Astrocyte (in vitro differentiated cells and primary cell): ENCODE results near the gene AMZ1. TPM values are rescaled to one million over a fixed set of nuclear protein-coding genes. Genes with fewer than 3 reads are reported as not detected.
A peak's percentile ranks its signal among the peaks of the same experiment; 100 is the strongest.

ENCODE experiments used
- DNase-seq: peaks from one replicate; pipeline ENCODE4 v3.0.0-alpha.2; 2010; ENCODE audit warnings: low read depth
- FAIRE-seq: peaks from 2 replicates; lab custom pipeline; 2011; peaks lifted over from hg19 to GRCh38; lab: Jason Lieb, UNC
- H2AFZ ChIP-seq: 2 replicates; pipeline ENCODE4 v1.6.0; 2012; ENCODE audit warnings: low read depth, low read length, inconsistent platforms
- H3K27ac ChIP-seq: 2 replicates; pipeline ENCODE4 v1.5.1; 2011; ENCODE audit warnings: low read depth, low read length, inconsistent platforms
- H3K27me3 ChIP-seq: 2 replicates; pipeline ENCODE4 v1.6.0; 2011; ENCODE audit warnings: low read length, inconsistent platforms; ENCODE audit not compliant: insufficient read depth
- H3K36me3 ChIP-seq: 2 replicates; pipeline ENCODE4 v1.5.1; 2011; ENCODE audit warnings: low read length, inconsistent platforms; ENCODE audit not compliant: insufficient read depth
- H3K4me1 ChIP-seq: 2 replicates; pipeline ENCODE4 v1.5.1; 2011; ENCODE audit warnings: low read length, inconsistent platforms; ENCODE audit not compliant: insufficient read depth
- H3K4me2 ChIP-seq: 2 replicates; pipeline ENCODE4 v1.6.0; 2012; ENCODE audit warnings: low read length, inconsistent platforms
- H3K4me3 ChIP-seq: 2 replicates; pipeline ENCODE4 v1.5.1; 2011; ENCODE audit warnings: low read depth, mild to moderate bottlenecking, low read length, inconsistent platforms; ENCODE audit not compliant: insufficient read depth
- H3K79me2 ChIP-seq: 2 replicates; pipeline ENCODE4 v1.6.0; 2012; ENCODE audit warnings: mild to moderate bottlenecking, low read length, inconsistent platforms; ENCODE audit not compliant: insufficient read depth
- H3K9ac ChIP-seq: 2 replicates; pipeline ENCODE4 v1.6.0; 2012; ENCODE audit warnings: mild to moderate bottlenecking, low read length, inconsistent platforms
- H3K9me3 ChIP-seq: 2 replicates; pipeline ENCODE4 v1.5.1; 2012; ENCODE audit warnings: low read depth, mild to moderate bottlenecking, low read length, inconsistent platforms; ENCODE audit not compliant: insufficient read depth
- H4K20me1 ChIP-seq: 2 replicates; pipeline ENCODE4 v1.6.0; 2012; ENCODE audit warnings: low read length, inconsistent platforms; ENCODE audit not compliant: insufficient read depth
- H3K27ac Mint-ChIP-seq: one replicate; pipeline ENCODE4 v1.8.0; 2021; ENCODE audit warnings: mild to moderate bottlenecking, mixed read lengths; ENCODE audit not compliant: unreplicated experiment
- H3K27me3 Mint-ChIP-seq: one replicate; pipeline ENCODE4 v1.8.0; 2021; ENCODE audit warnings: low read depth, mixed read lengths; ENCODE audit not compliant: unreplicated experiment
- H3K36me3 Mint-ChIP-seq: one replicate; pipeline ENCODE4 v1.8.0; 2021; ENCODE audit warnings: low read depth, mixed read lengths; ENCODE audit not compliant: unreplicated experiment
- H3K4me1 Mint-ChIP-seq: one replicate; pipeline ENCODE4 v1.8.0; 2021; ENCODE audit warnings: low read depth, mixed read lengths; ENCODE audit not compliant: unreplicated experiment
- H3K4me3 Mint-ChIP-seq: one replicate; pipeline ENCODE4 v1.8.0; 2021; ENCODE audit warnings: mild to moderate bottlenecking, moderate library complexity, mixed read lengths; ENCODE audit not compliant: unreplicated experiment
- H3K9me3 Mint-ChIP-seq: one replicate; pipeline ENCODE4 v1.8.0; 2021; ENCODE audit warnings: mild to moderate bottlenecking, mixed read lengths; ENCODE audit not compliant: unreplicated experiment
- CTCF ChIP-seq: IDR thresholded peaks from 2 replicates; pipeline ENCODE4 v1.5.1; 2011; ENCODE audit warnings: low read depth, mild to moderate bottlenecking, inconsistent platforms, low read length, moderate library complexity; ENCODE audit not compliant: insufficient read depth
- EZH2 ChIP-seq: IDR thresholded peaks from 2 replicates; pipeline ENCODE4 v1.6.1; 2012; ENCODE audit warnings: mild to moderate bottlenecking, low read length, inconsistent platforms; ENCODE audit not compliant: insufficient read depth
- total RNA-seq: library from RNA; stranded (reverse); gene quantifications from 2 replicates; pipeline ENCODE4 v1.2.1, GENCODE V29; 2021

The AMZ1 gene
- total RNA-seq, 1 donor from 2014 or later, result 3.4 TPM

- no peak overlapping the region for H3K27ac Mint-ChIP-seq
- Histone ChIP-seq H3K4me3 (no peak overlapping the region), H2AFZ (no peak overlapping the region), H3K27me3 (no peaks in the 10 kb centered on the region), H3K9me3 (no peaks in the 10 kb centered on the region), H3K36me3 (peaks cover 13% of the 10 kb centered on the region), H4K20me1 (peaks cover 27% of the 10 kb centered on the region), H3K79me2 (peaks cover 17% of the 10 kb centered on the region), H3K27ac (no peak overlapping the region), H3K4me1 (peaks cover 15% of the 10 kb centered on the region), H3K4me2 (peak overlapping the region; percentile 60), H3K9ac (peak overlapping the region; percentile 25)
- H3K27me3 Mint-ChIP-seq, result no peaks in the 10 kb centered on the region
- peaks cover 2% of the 10 kb centered on the region for H3K9me3 Mint-ChIP-seq
- peaks cover 43% of the 10 kb centered on the region for H3K36me3 Mint-ChIP-seq
- H3K4me1 Mint-ChIP-seq, result peaks cover 2% of the 10 kb centered on the region
- H3K4me3 Mint-ChIP-seq, result no peak overlapping the region
- DNase-seq (peak; percentile 35), FAIRE-seq (no peak)
- TF ChIP-seq CTCF (no peak), EZH2 (no peak)
These were observed 41.3 kb downstream of the AMZ1 start for GRCh38 chr7:2729031-2729892.

GRCh38 chr7:2729893-2730716 lies 42.1 kb downstream of the AMZ1 start:
- Mint-ChIP-seq H3K4me3 (no peak overlapping the region), H3K9me3 (peaks cover 2% of the 10 kb centered on the region), H3K27me3 (no peaks in the 10 kb centered on the region), H3K4me1 (peaks cover 4% of the 10 kb centered on the region), H3K27ac (peak overlapping the region; percentile 20), H3K36me3 (peaks cover 42% of the 10 kb centered on the region)
- H3K27ac ChIP-seq, result no peak overlapping the region
- peaks cover 13% of the 10 kb centered on the region for H3K36me3 ChIP-seq
- no peaks in the 10 kb centered on the region for H3K9me3 ChIP-seq
- H3K4me3 ChIP-seq, result no peak overlapping the region
- no peak overlapping the region for H2AFZ ChIP-seq
- H3K4me2 ChIP-seq, result peak overlapping the region; percentile 60
- FAIRE-seq (no peak), DNase-seq (peak; percentile 44)
- H3K4me1 ChIP-seq, result peaks cover 15% of the 10 kb centered on the region
- H3K9ac ChIP-seq, result peak overlapping the region; percentile 25
- H3K27me3 ChIP-seq, result no peaks in the 10 kb centered on the region
- H4K20me1 ChIP-seq, result peaks cover 35% of the 10 kb centered on the region
- TF ChIP-seq EZH2, result no peak
- no peak for TF ChIP-seq CTCF
- H3K79me2 ChIP-seq, result peaks cover 25% of the 10 kb centered on the region
